ENCODE data around the gene ZFYVE9.
"Not testable (repeated sequence)": the region's sequence is repeated elsewhere in the genome, so short reads cannot be mapped to it uniquely, and the experiment has no call there.

The ZFYVE9 gene

DNA sequence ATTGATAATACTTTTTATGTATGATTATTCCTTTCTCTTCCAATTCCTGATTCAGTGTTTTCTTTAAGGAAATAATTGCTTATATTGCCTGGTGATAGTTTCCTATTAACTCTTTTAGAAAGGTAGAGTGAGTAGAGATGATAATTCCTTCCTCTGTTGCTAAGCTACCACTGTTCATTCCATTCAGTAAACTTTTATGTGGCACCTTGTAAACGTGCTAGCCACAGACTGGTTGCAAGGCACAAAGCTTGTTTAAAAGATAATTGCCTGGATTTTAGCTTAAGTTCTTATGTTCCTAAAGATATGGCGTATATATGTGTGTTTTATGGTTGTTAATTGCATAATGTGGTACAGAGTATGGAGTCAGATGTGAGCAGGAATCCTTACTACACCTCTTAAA, 3.2 kb downstream of the ZFYVE9 start:
- Mint-ChIP-seq H3K4me1 (peaks cover 15% of the 10 kb centered on the region), H3K36me3 (ENCODE audit: low read depth) (no peaks in the 10 kb centered on the region), H3K9me3 (no peaks in the 10 kb centered on the region), H3K27me3 (ENCODE audit: low read depth) (no peaks in the 10 kb centered on the region), H3K27ac (peak overlapping the region in 2 of 3 experiments; percentile 12 to 18), H3K4me3 (peak overlapping the region; percentile 30 to 37 (median 37))
- TF ChIP-seq, protein P1, sequence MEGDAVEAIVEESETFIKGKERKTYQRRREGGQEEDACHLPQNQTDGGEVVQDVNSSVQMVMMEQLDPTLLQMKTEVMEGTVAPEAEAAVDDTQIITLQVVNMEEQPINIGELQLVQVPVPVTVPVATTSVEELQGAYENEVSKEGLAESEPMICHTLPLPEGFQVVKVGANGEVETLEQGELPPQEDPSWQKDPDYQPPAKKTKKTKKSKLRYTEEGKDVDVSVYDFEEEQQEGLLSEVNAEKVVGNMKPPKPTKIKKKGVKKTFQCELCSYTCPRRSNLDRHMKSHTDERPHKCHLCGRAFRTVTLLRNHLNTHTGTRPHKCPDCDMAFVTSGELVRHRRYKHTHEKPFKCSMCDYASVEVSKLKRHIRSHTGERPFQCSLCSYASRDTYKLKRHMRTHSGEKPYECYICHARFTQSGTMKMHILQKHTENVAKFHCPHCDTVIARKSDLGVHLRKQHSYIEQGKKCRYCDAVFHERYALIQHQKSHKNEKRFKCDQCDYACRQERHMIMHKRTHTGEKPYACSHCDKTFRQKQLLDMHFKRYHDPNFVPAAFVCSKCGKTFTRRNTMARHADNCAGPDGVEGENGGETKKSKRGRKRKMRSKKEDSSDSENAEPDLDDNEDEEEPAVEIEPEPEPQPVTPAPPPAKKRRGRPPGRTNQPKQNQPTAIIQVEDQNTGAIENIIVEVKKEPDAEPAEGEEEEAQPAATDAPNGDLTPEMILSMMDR (IDR thresholded peaks at IDR 0.05; ENCODE audit: unreplicated experiment in 3 of 3) = no peak

DNA sequence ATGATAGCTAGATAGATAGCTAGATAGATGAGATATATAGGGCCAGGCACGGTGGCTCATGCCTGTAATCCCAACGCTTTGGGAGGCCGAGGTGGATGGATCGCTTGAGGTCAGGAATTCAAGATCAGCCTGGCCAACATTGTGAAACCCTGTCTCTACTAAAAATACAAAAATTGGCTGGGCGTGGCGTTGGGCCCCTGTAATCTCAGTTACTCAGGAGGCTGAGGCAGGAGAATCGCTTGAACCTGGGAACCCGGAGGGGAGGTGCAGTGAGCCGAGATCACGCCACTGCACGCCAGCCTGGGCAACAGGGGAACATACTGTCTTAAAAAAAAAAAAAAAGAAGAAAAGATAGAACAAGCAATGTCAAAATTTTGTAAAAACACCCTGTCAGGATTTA, 8.6 kb downstream of the ZFYVE9 start:
- peaks cover 10% of the 10 kb centered on the region for H3K4me1 Mint-ChIP-seq
- not testable (repeated sequence) for H3K27me3 Mint-ChIP-seq (ENCODE audit: low read depth); H3K4me3 Mint-ChIP-seq; H3K27ac Mint-ChIP-seq; H3K9me3 Mint-ChIP-seq; H3K36me3 Mint-ChIP-seq (ENCODE audit: low read depth)

GRCh38 chr1:52150946-52151345, 9.1 kb downstream of the ZFYVE9 start:
- TF ChIP-seq, protein P1 (IDR thresholded peaks at IDR 0.05; ENCODE audit: unreplicated experiment in 3 of 3) = no peak
- peaks cover 10% of the 10 kb centered on the region for H3K4me1 Mint-ChIP-seq
- H3K27ac Mint-ChIP-seq = peak overlapping the region in 2 of 3 experiments; percentile 25 to 65
- no peak overlapping the region for H3K4me3 Mint-ChIP-seq
- no peaks in the 10 kb centered on the region for H3K36me3 Mint-ChIP-seq (ENCODE audit: low read depth)
- H3K9me3 Mint-ChIP-seq = no peaks in the 10 kb centered on the region
- no peaks in the 10 kb centered on the region for H3K27me3 Mint-ChIP-seq (ENCODE audit: low read depth)

DNA sequence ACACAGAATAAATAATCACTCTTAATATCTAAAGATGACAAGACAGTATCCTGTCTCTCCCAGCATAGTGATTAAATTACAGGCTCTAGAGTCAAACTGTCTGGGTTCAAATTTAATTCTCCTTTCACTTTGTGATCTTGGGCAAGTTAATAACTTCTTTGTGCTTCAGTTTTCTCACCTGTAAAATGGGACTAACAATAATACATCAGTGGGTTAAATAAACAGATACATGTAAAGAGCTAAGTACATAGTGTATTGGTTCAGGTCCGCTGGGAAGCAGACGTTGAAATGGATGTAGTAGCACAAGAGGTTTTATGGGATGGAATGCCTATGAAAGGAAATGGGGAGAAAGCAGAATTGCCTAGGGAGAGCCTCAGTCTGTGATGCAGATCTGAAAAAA, 10.7 kb downstream of the ZFYVE9 start:
- peaks cover 2% of the 10 kb centered on the region for H3K9me3 Mint-ChIP-seq
- H3K27me3 Mint-ChIP-seq (ENCODE audit: low read depth) = no peaks in the 10 kb centered on the region
- no peak overlapping the region for H3K27ac Mint-ChIP-seq
- peaks cover 1% of the 10 kb centered on the region for H3K36me3 Mint-ChIP-seq (ENCODE audit: low read depth)
- TF ChIP-seq, protein P1 (IDR thresholded peaks at IDR 0.05; ENCODE audit: unreplicated experiment in 3 of 3) = no peak
- H3K4me1 Mint-ChIP-seq = peaks cover 10% of the 10 kb centered on the region
- H3K4me3 Mint-ChIP-seq = no peak overlapping the region

DNA sequence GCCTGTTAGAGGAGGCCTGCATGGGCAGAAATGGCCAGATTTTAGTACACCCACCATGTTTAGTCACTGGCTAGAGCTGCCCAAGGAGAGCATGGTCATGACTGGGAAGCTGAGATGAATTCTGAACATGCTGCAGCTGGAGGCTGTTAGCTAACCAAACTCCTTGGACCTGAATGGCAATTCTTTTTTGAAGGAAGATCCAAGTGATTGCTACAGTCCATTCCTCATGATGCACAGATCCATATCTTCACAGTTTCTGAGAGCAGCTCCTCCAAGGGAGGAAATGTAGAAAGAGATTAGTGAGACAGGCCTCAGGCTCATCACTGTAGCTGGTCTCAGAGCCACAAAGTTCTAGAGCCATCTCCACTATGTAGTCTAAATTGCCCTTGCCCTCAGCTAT, 11.1 kb downstream of the ZFYVE9 start:
- Mint-ChIP-seq H3K27me3 (ENCODE audit: low read depth) (no peaks in the 10 kb centered on the region), H3K36me3 (ENCODE audit: low read depth) (peaks cover 6% of the 10 kb centered on the region), H3K4me3 (no peak overlapping the region), H3K4me1 (peaks cover 10% of the 10 kb centered on the region), H3K27ac (no peak overlapping the region), H3K9me3 (peaks cover 6% of the 10 kb centered on the region)
- TF ChIP-seq, protein P1 (IDR thresholded peaks at IDR 0.05; ENCODE audit: unreplicated experiment in 3 of 3) = no peak

DNA sequence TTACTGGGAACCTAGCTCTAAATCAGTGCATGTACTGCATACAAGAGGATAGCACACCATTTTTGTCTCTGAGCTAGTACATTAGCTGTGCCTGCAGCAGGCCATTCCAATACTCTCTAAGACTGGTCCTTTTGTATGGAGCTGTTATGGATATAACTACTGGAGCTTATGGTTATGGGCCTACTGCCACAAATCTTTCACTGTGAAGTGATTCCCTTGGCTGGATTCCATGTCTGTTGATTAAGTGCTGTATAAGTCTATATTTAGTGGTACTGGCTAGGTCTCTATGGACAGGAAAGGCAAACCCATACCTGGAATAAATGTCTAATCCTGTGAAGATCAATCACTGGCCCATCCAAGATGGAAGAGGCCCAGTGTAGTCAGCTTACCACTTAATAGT, 12.0 kb downstream of the ZFYVE9 start:
- Mint-ChIP-seq H3K4me1 (peaks cover 10% of the 10 kb centered on the region), H3K27me3 (ENCODE audit: low read depth) (no peaks in the 10 kb centered on the region), H3K4me3 (no peak overlapping the region), H3K27ac (no peak overlapping the region), H3K9me3 (peaks cover 8% of the 10 kb centered on the region), H3K36me3 (ENCODE audit: low read depth) (peaks cover 13% of the 10 kb centered on the region)
- TF ChIP-seq, protein P1 (IDR thresholded peaks at IDR 0.05; ENCODE audit: unreplicated experiment in 3 of 3) = no peak
